Measurements from ENCODE around the gene CEP131.
A peak's percentile ranks its signal among the peaks of the same experiment; 100 is the strongest.
"Not testable (repeated sequence)": the region's sequence is repeated elsewhere in the genome, so short reads cannot be mapped to it uniquely, and the experiment has no call there.

Gene CEP131

DNA sequence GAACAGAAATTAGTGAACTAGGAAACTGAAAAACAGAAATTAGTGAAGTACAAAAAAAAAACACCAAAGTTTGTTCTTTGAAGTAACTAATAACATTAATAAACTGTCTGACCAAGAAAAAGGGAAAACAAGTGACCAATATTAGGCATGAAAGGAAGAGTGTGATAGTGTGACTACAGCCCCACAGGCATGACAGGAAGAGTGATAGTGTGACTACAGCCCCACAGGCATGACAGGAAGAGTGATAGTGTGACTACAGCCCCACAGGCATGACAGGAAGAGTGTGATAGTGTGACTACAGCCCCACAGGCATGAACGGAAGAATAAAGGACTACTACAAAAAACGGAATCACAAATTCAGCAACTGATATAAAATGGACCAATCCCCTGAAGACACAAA, 4.9 kb upstream of the CEP131 start:
- H3K9me3 Mint-ChIP-seq, H3K4me3 Mint-ChIP-seq, H3K27me3 Mint-ChIP-seq: not testable (repeated sequence)
- H3K27ac Mint-ChIP-seq: peak overlapping the region; percentile 18
- H3K4me1 Mint-ChIP-seq (ENCODE audit: low read depth): peaks cover 20% of the 10 kb centered on the region
- H3K36me3 Mint-ChIP-seq (ENCODE audit: low read depth): peaks cover 14% of the 10 kb centered on the region

DNA sequence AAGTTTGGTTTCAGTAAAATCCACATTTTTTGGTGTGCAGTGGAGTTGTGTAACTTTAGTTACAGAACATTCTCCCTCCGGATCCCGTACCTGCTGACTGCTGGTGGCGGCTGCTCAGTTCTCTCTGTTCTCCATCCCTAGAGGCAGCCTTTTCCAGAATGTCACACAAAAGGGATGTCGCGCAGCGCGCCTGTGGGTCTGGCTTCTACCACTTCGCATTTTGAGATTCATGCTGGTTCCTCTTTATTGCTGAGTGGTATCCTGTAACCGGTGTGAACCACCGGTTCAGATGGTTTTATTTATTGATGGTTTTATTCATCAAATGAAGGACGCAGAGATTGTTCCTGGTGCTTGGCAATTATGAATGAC, 981 bp upstream of the CEP131 start:
- no peaks in the 10 kb centered on the region for H3K36me3 Mint-ChIP-seq (ENCODE audit: low read depth)
- peak overlapping the region; percentile 87 for H3K27ac Mint-ChIP-seq
- no peaks in the 10 kb centered on the region for H3K9me3 Mint-ChIP-seq
- H3K27me3 Mint-ChIP-seq: no peaks in the 10 kb centered on the region
- H3K4me1 Mint-ChIP-seq (ENCODE audit: low read depth): peaks cover 20% of the 10 kb centered on the region
- H3K4me3 Mint-ChIP-seq: peak overlapping the region; percentile 78

DNA sequence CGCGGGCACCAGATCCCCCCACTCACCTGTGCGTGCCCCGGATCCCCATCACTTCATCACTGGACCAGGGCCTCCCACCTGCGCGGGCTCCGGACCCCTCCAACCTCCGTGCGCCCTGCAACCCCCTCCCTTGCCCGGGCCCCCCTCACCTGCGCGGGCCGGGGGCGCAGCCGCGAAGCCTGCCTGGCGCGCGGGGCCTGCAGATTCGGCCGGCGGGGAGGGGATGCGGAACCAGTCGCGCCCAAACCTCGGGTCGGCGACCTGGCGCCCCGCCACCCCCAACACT, 202 bp downstream of the CEP131 start:
- Mint-ChIP-seq H3K9me3 (no peaks in the 10 kb centered on the region), H3K4me1 (ENCODE audit: low read depth) (peaks cover 11% of the 10 kb centered on the region), H3K27me3 (no peaks in the 10 kb centered on the region), H3K36me3 (ENCODE audit: low read depth) (no peaks in the 10 kb centered on the region), H3K27ac (no peak overlapping the region), H3K4me3 (peak overlapping the region; percentile 35)

DNA sequence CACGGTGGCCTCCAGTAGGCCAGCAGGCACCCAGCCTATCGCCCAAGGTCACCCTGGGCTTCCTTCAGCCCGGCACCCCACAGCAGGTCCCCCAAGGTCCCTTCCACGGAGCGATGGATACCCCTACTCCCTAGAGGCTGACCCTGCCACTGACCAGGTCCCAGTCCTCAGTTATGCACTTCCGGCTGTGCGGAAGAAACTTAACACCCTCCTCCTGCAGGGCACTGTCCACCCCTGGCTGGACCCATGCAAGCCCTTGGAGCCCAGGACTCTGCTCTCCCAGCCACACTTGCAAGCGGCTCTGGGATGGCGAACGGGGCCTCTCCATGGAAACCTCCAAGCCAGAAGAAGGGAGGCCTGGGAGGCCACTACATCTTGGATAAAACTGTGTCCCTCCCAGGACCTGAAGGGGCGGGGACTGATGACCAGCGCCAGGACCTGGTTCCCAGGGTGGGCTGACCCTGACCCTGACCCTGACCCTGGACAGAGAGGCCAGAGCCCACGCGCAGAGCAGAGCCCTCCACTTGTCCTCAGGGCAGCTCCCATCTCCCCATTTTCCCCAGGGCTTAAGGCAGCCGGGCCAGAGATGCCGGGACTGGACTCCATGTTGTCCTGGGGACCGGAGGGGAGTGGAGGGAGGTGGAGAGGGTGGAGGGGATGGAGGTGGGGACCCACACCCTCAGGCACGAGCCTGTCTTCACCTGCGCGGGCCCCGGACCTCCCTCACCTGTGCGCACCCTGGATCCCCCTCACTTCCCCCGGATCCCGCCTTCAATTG, 734 bp downstream of the CEP131 start:
- peaks cover 3% of the 10 kb centered on the region for H3K36me3 Mint-ChIP-seq (ENCODE audit: low read depth)
- H3K4me3 Mint-ChIP-seq: peak overlapping the region; percentile 55
- peaks cover 9% of the 10 kb centered on the region for H3K4me1 Mint-ChIP-seq (ENCODE audit: low read depth)
- no peaks in the 10 kb centered on the region for H3K27me3 Mint-ChIP-seq
- no peak overlapping the region for H3K27ac Mint-ChIP-seq
- no peaks in the 10 kb centered on the region for H3K9me3 Mint-ChIP-seq

DNA sequence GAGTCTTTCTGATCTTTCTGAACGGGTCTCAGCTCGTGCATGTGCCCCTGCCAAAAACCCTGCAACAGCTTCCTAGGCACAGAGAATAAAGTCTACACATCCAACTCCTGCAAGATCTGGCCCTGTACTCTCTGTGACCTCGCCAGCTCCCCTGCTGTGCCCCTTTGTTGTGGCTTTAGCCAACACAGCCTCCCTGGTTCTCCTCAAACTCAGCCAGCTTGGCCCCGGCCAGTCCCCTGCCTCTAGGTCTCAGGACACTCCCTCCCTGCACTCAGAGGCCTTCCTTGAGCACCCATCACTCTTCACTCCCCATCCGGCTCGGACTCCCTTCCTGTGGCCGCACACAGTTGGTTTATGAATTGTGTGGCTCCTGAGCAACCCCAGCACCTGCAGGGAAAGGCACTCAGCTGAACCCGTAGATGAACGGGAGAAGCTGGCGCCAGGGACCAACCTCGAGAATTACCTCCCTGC, 1.4 kb downstream of the CEP131 start:
- Mint-ChIP-seq H3K4me3 (peak overlapping the region; percentile 55), H3K27me3 (no peaks in the 10 kb centered on the region), H3K36me3 (ENCODE audit: low read depth) (peaks cover 5% of the 10 kb centered on the region), H3K27ac (no peak overlapping the region), H3K4me1 (ENCODE audit: low read depth) (peaks cover 9% of the 10 kb centered on the region), H3K9me3 (no peaks in the 10 kb centered on the region)

DNA sequence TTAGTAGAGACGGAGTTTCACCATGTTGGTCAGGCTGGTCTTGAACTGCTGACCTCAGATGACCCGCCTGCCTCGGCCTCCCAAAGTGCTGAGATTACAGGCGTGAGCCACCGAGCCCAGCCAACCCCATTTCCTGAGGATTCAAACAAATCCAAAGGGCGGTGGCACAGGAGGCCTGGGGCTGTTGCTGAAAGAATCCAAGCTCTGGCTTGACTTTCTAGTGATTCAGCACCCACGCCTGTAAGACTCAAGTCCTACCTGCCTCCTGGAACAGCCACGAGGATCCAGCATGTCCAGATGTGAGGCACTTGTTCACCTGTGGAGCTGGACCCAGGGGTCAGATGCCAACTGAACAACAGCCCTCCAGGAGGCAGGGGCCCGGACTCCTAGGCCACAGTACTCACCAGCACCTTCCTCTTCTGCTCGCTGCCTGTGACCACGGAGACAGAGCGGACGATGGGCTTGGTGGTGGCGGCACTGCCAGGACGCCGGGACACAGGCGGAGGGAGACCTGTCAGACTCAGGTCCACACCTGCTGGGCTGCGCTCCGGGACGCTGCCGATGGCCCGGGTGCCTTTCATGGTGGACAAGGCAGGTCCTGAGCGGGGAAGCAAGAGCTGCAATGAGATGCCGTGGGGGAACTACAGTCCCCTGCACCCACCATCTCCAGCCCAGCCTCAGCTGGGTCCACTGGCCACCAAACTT, 3.1 kb downstream of the CEP131 start:
- H3K4me3 Mint-ChIP-seq: no peak overlapping the region
- peaks cover 5% of the 10 kb centered on the region for H3K36me3 Mint-ChIP-seq (ENCODE audit: low read depth)
- no peak overlapping the region for H3K27ac Mint-ChIP-seq
- H3K4me1 Mint-ChIP-seq (ENCODE audit: low read depth): peaks cover 9% of the 10 kb centered on the region
- no peaks in the 10 kb centered on the region for H3K27me3 Mint-ChIP-seq
- H3K9me3 Mint-ChIP-seq: no peaks in the 10 kb centered on the region

DNA sequence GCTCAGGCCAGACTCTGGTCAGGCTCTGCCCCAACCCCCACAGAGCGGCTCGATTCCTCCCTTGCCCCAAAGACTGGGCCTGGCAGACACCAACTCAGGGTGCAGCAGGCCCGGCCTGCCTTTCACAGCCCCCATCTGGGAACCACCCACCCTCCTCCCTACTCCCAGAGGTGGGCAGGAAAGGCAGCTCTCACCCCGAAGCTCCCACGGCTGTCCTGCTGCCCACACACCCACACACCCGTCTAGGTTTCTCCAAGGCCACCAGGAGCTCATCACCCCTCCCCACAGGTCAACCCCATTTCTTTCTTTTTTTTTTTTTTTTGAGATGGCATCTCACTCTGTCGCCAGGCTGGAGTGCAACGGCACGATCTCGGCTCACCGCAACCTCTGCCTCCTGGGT, 3.8 kb downstream of the CEP131 start:
- Mint-ChIP-seq H3K27me3 (no peaks in the 10 kb centered on the region), H3K4me3 (no peak overlapping the region), H3K27ac (no peak overlapping the region), H3K36me3 (ENCODE audit: low read depth) (peaks cover 5% of the 10 kb centered on the region), H3K4me1 (ENCODE audit: low read depth) (peaks cover 8% of the 10 kb centered on the region), H3K9me3 (no peaks in the 10 kb centered on the region)

DNA sequence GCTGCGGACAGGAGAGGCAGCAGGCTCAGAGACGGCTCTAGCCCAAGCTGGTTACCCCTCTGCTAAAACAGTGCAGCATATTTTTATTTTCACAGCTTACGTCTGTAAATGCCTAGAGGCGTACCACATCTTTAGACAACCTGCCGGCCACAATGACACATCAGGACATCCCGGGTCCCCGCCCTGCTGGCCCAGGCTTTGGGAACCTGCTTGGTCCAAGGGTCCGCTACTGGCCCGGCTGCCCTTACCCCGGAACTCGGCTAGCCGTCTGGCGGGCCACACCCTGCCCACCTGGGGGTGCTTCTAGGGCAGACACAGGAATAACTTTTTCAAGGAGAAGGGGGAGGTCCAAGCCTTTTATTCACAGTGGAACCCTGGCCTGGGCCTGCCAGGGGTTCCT, 4.3 kb downstream of the CEP131 start:
- Mint-ChIP-seq H3K27ac (no peak overlapping the region), H3K27me3 (no peaks in the 10 kb centered on the region), H3K4me1 (ENCODE audit: low read depth) (peaks cover 3% of the 10 kb centered on the region), H3K36me3 (ENCODE audit: low read depth) (peaks cover 5% of the 10 kb centered on the region), H3K9me3 (no peaks in the 10 kb centered on the region), H3K4me3 (no peak overlapping the region)

DNA sequence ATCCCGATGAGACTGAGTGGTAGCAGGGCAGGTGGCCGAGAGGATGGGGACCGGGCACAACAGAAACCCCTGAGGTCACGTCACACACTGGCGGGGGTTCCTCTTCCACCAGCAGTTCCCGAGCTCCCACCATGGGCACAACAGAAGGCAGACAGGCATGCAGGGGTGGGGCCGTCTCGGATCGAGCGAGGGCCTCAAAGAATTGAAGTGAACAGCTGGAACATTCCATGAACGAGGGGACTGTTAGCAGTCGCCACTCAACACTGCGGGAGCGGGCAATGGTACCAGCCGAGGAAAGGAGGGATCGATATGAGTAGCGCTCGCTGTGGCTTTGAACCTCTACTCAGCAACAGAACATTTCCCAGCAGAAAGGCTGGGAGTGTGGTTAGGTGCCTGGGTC, 5.3 kb downstream of the CEP131 start:
- Mint-ChIP-seq H3K27ac (no peak overlapping the region), H3K4me1 (ENCODE audit: low read depth) (no peaks in the 10 kb centered on the region), H3K4me3 (no peak overlapping the region)

DNA sequence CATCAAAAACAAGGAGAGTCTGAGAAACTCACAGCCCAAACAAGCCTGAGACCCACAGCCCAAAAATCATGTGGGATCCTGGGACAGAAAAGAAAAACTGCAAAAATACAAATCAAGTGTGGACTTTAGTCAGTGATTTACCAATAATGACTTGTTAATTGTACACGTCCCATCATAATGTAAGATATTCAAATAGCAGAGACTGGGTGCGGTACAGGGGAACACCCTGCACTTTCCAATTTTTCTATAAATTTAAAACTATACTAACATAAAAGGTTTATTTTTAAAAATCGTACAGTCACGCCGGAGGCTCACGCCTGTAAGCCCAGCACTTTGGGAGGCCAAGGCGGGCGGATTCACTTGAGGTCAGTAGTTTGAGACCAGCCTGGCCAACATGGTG, 8.8 kb downstream of the CEP131 start:
- Mint-ChIP-seq H3K36me3 (ENCODE audit: low read depth) (peaks cover 5% of the 10 kb centered on the region), H3K27ac (no peak overlapping the region)

More for the DNA sequence above, 5.3 kb downstream of the CEP131 start:
- no peaks in the 10 kb centered on the region for H3K27me3 Mint-ChIP-seq
- H3K9me3 Mint-ChIP-seq: no peaks in the 10 kb centered on the region
- H3K36me3 Mint-ChIP-seq (ENCODE audit: low read depth): peaks cover 5% of the 10 kb centered on the region

DNA sequence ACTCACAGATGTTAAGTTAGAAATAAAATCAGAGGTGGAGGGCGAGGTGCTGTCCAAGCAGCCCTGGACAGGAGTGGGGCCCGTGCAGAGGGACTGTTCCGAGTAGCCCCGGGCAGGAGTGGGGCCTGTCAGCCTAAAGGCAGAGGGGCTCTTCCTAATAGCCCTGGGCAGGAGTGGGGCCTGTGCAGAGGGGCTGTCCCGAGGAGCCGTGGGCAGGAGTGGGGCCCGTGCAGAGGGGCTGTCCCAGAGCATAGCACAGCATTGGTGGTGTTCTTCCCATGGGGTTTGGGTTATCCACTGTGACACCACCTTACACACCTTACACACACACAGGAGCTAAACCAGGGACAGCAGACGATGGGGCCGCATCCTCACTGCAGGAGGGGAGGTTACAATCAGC, 10.4 kb downstream of the CEP131 start:
- Mint-ChIP-seq H3K36me3 (ENCODE audit: low read depth) (peaks cover 5% of the 10 kb centered on the region), H3K4me1 (ENCODE audit: low read depth) (no peaks in the 10 kb centered on the region), H3K9me3 (no peaks in the 10 kb centered on the region), H3K27ac (no peak overlapping the region), H3K4me3 (no peak overlapping the region), H3K27me3 (no peaks in the 10 kb centered on the region)

More for the DNA sequence above, 8.8 kb downstream of the CEP131 start:
- no peak overlapping the region for H3K4me3 Mint-ChIP-seq
- no peaks in the 10 kb centered on the region for H3K27me3 Mint-ChIP-seq
- no peaks in the 10 kb centered on the region for H3K9me3 Mint-ChIP-seq
- H3K4me1 Mint-ChIP-seq (ENCODE audit: low read depth): no peaks in the 10 kb centered on the region

DNA sequence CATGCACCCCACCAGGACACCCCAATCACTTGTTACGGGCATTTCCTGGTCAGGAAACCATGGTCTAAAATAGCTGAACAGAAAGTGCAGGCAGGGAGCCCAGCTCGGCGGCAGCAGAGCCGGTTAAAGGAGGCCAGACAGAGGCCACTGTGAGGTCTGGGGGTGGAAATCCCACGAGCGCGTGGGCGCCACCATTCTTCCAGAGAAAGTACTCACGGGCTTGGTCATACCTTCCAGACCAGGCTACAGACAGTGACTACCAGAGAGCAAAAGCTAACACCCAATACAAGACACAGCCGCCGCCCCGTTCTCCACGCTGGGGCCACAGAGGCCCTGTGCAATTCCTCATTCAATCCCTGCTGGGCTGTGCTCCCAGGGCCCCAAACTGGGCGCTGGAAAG, 11.9 kb downstream of the CEP131 start:
- Mint-ChIP-seq H3K36me3 (ENCODE audit: low read depth) (no peaks in the 10 kb centered on the region), H3K27ac (no peak overlapping the region), H3K4me3 (no peak overlapping the region), H3K9me3 (no peaks in the 10 kb centered on the region), H3K27me3 (no peaks in the 10 kb centered on the region), H3K4me1 (ENCODE audit: low read depth) (no peaks in the 10 kb centered on the region)

DNA sequence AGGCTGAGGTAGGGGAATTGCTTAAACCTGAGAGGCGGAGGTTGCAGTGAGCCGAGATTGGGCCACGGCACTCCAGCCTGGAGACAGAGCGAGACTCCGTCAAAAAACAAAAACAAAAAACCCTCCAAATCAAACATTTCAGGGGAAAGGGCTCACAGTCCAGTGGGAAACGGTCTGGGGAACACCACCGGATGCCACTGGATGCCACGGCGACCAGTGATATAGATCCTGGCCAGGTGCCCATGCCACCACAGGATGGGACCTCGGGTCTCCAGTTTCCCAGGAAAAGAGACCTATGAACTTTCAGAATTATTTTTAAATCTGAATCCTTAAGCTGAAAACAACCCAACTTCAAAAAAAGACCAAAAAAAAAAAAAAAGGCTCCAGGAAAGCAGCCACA, 12.3 kb downstream of the CEP131 start:
- H3K4me1 Mint-ChIP-seq (ENCODE audit: low read depth): no peaks in the 10 kb centered on the region
- no peaks in the 10 kb centered on the region for H3K27me3 Mint-ChIP-seq
- no peaks in the 10 kb centered on the region for H3K9me3 Mint-ChIP-seq
- H3K4me3 Mint-ChIP-seq: no peak overlapping the region
- H3K36me3 Mint-ChIP-seq (ENCODE audit: low read depth): no peaks in the 10 kb centered on the region
- no peak overlapping the region for H3K27ac Mint-ChIP-seq

DNA sequence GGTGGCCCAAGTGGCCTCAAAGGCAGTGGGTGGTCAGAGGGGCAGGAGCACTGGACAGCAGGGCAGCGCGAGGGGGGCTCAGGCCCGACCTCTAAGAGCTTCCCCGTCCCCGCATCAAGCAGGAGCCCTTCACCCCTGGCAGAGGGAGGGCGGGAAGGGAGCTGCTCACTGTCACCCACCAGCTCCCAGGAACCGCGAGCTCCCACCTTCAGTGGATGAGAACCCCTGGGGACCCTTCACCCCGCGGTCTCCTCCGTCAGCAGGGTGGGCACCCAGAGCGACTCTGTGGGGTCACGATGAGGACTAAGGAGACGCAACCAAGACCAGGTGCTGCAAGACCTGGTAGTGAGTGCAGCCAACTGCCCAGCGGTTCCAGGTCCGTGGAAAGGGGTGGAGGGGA, 13.6 kb downstream of the CEP131 start:
- Mint-ChIP-seq H3K27me3 (no peaks in the 10 kb centered on the region), H3K9me3 (no peaks in the 10 kb centered on the region), H3K4me3 (no peak overlapping the region), H3K36me3 (ENCODE audit: low read depth) (no peaks in the 10 kb centered on the region), H3K27ac (no peak overlapping the region), H3K4me1 (ENCODE audit: low read depth) (no peaks in the 10 kb centered on the region)

DNA sequence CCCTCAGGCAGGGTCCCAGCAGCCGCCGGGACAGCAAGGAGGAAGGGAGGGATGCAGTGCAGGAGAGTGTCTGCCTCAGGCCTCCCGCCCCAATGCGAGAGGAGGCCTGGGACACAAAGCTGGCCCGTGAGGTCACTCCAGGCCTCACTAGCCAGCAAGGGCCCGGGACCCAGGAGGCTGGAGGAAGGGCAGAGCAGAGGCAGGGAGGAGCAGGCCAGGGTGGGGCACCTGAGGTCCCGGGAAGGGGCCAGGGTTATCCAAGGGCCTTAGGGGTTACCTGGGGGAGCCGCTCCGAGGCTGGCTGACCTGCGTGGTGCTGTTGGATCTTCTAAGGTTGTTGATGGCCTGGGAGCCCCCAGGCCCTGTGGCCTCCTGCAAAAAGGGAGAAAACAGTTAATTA, 14.1 kb downstream of the CEP131 start:
- Mint-ChIP-seq H3K9me3 (no peaks in the 10 kb centered on the region), H3K4me3 (no peak overlapping the region), H3K36me3 (ENCODE audit: low read depth) (no peaks in the 10 kb centered on the region), H3K27me3 (no peaks in the 10 kb centered on the region), H3K4me1 (ENCODE audit: low read depth) (no peaks in the 10 kb centered on the region), H3K27ac (no peak overlapping the region)

Data from stimulated activated naive CD8-positive, alpha-beta T cell treated with anti-CD3 and anti-CD28 coated beads, Interleukin-15, Interleukin-2, amounts not matched to agents 100 ng/mL and 50 ng/mL, for 24 hours (primary cell).